HCT116 (cell line): ENCODE data around the gene NACC2. TPM values are rescaled to one million over a fixed set of nuclear protein-coding genes. Genes with fewer than 3 reads are reported as not detected.

ENCODE experiments used
- ATAC-seq: fragments of 200-7000 bp; cut with Tn5 transposase; 2 replicates; pipeline ENCODE4 v1.9.1; 2020; ENCODE audit warnings: mild to moderate bottlenecking, moderate library complexity
- BruUV-seq: library from RNA; stranded (reverse); fragments of 400-500 nt; replicated peaks from 2 replicates; lab custom pipeline; 2021; lab: Mats Ljungman, UMichigan
- CTCF ChIA-PET: fragments of 300-600 bp; sonication (Branson Sonifier 250); formaldehyde crosslinking; loops from one replicate; lab custom pipeline; 2021; ENCODE audit warnings: antibody characterized with exemption; lab: Charles Lee
- POLR2A ChIA-PET: fragments of 300-600, 350-600 bp; sonication (Branson Sonifier 250); formaldehyde crosslinking; loops from one replicate; lab custom pipeline; 2021; ENCODE audit warnings: antibody characterized with exemption; lab: Charles Lee
- RAD21 ChIA-PET, 2 experiments: fragments of 300-600 bp; sonication (Branson Sonifier 250); formaldehyde crosslinking; loops; one replicate each; lab custom pipeline; 2023; ENCODE audit warnings: low total read pairs in 2 of 2; ENCODE audit not compliant: uncharacterized antibody in 2 of 2, unreplicated experiment in 2 of 2, low non-redundant PET in 1 of 2; lab: Charles Lee
- DNase-seq: peaks from one replicate; pipeline ENCODE4 v3.0.0-alpha.2; 2010; ENCODE audit warnings: low read depth, low spot score
- H2AFZ ChIP-seq: fragments of 200-600 bp; shearing (Covaris generic), sonication (generic); 2 replicates; pipeline ENCODE4 v1.6.1; 2017; ENCODE audit warnings: low read depth, mixed run types, mixed read lengths, antibody characterized with exemption, low read length; ENCODE audit not compliant: poor library complexity, severe bottlenecking
- H3K27ac ChIP-seq: 2 replicates; pipeline ENCODE4 v1.5.1; 2012; ENCODE audit warnings: low read depth, low read length
- H3K27me3 ChIP-seq: fragments of 200-600 bp; sonication (generic); 2 replicates; pipeline ENCODE4 v1.6.1; 2016; ENCODE audit warnings: mixed run types, low read length, mixed read lengths; ENCODE audit not compliant: insufficient read depth
- H3K36me3 ChIP-seq, 2 experiments: fragments of 200-500 bp in 1 of 2; fragments of 200-600 bp in 1 of 2; sonication (Bioruptor generic) in 1 of 2; sonication (generic) in 1 of 2; 2 replicates each; pipeline versions ENCODE4 v1.5.1 to v1.6.1; 2014 to 2016; ENCODE audit warnings: low read length in 2 of 2, inconsistent platforms in 1 of 2, mixed read lengths in 1 of 2, mixed run types in 1 of 2; ENCODE audit not compliant: insufficient read depth in 2 of 2, control insufficient read depth in 1 of 2
- H3K4me1 ChIP-seq, 2 experiments: fragments of 200-600 bp in 1 of 2; sonication (generic) in 1 of 2; 2 replicates each; pipeline versions ENCODE4 v1.5.1 to v1.6.1; 2012 to 2017; ENCODE audit warnings: low read length in 2 of 2, inconsistent platforms in 1 of 2, mild to moderate bottlenecking in 1 of 2, mixed read lengths in 1 of 2, mixed run types in 1 of 2, moderate library complexity in 1 of 2; ENCODE audit not compliant: insufficient read depth in 2 of 2, control insufficient read depth in 1 of 2
- H3K4me2 ChIP-seq: fragments of 200-600 bp; sonication (generic); 2 replicates; pipeline ENCODE4 v1.6.1; 2017; ENCODE audit warnings: mixed run types, low read length, mixed read lengths
- H3K4me3 ChIP-seq, 2 experiments: fragments of 200-600 bp in 1 of 2; sonication (generic) in 1 of 2; replicated peaks in 1 of 2; 2 replicates each; pipeline ENCODE4 v1.5.1; 2011 to 2016; ENCODE audit warnings: low read length in 2 of 2, control low read depth in 1 of 2, low read depth in 1 of 2, mild to moderate bottlenecking in 1 of 2, mixed read lengths in 1 of 2, mixed run types in 1 of 2
- H3K79me2 ChIP-seq: fragments of 200-600 bp; sonication (generic); 2 replicates; pipeline ENCODE4 v1.6.1; 2017; ENCODE audit warnings: mild to moderate bottlenecking, mixed run types, low read length, moderate library complexity, mixed read lengths; ENCODE audit not compliant: insufficient read depth
- H3K9ac ChIP-seq: fragments of 200-600 bp; sonication (generic); 2 replicates; pipeline ENCODE4 v1.6.1; 2016; ENCODE audit warnings: low read length, mixed read lengths
- H3K9me2 ChIP-seq: fragments of 200-600 bp; sonication (generic), shearing (Covaris generic); 2 replicates; pipeline ENCODE4 v1.6.1; 2017; ENCODE audit warnings: mixed run types, mild to moderate bottlenecking, moderate library complexity; ENCODE audit not compliant: insufficient read depth
- H3K9me3 ChIP-seq, 2 experiments: fragments of 200-500 bp in 1 of 2; fragments of 200-600 bp in 1 of 2; sonication (Bioruptor generic) in 1 of 2; sonication (generic) in 1 of 2; 2 replicates each; pipeline ENCODE4 v1.6.1; 2014 to 2017; ENCODE audit warnings: low read length in 2 of 2, mixed read lengths in 2 of 2, inconsistent platforms in 1 of 2, low read depth in 1 of 2, mild to moderate bottlenecking in 1 of 2, mixed run types in 1 of 2, moderate library complexity in 1 of 2; ENCODE audit not compliant: control insufficient read depth in 1 of 2, insufficient read depth in 1 of 2
- H4K20me1 ChIP-seq: fragments of 200-600 bp; sonication (generic), shearing (Covaris generic); 2 replicates; pipeline ENCODE4 v1.6.1; 2017; ENCODE audit warnings: mixed run types, mild to moderate bottlenecking, moderate library complexity; ENCODE audit not compliant: insufficient read depth
- ATF3 ChIP-seq: IDR thresholded peaks from 2 replicates; pipeline ENCODE4 v1.6.1; 2012
- EGR1 ChIP-seq: IDR thresholded peaks from 2 replicates; pipeline ENCODE4 v1.6.1; 2012; ENCODE audit warnings: low read depth
- EZH2 ChIP-seq: fragments of 200-600 bp; sonication (generic); IDR thresholded peaks from 2 replicates; pipeline ENCODE4 v1.6.1; 2017; ENCODE audit warnings: antibody characterized with exemption, mixed run types
- EZH2phosphoT487 ChIP-seq: fragments of 200-600 bp; IDR thresholded peaks from 2 replicates; pipeline ENCODE4 v1.6.1; 2018; ENCODE audit warnings: antibody characterized with exemption, borderline replicate concordance
- FOSL1 ChIP-seq: IDR thresholded peaks from 2 replicates; pipeline ENCODE4 v1.6.1; 2012; ENCODE audit warnings: low read depth
- MAX ChIP-seq: IDR thresholded peaks from 2 replicates; pipeline ENCODE4 v1.6.1; 2012
- POLR2A ChIP-seq: IDR thresholded peaks from 2 replicates; pipeline ENCODE4 v1.7.0; 2011; ENCODE audit warnings: borderline replicate concordance; ENCODE audit not compliant: insufficient read depth, insufficient read length; ENCODE audit errors: extremely low read depth
- POLR2AphosphoS5 ChIP-seq: IDR thresholded peaks from 2 replicates; pipeline ENCODE4 v1.6.1; 2011; ENCODE audit warnings: mild to moderate bottlenecking, low read depth, low read length, moderate library complexity
- SIN3A ChIP-seq: IDR thresholded peaks from 2 replicates; pipeline ENCODE4 v1.6.1; 2012; ENCODE audit warnings: low read depth
- SRF ChIP-seq: IDR thresholded peaks from 2 replicates; pipeline ENCODE4 v1.6.1; 2012; ENCODE audit warnings: low read depth
- TCF7L2 ChIP-seq: IDR thresholded peaks from 2 replicates; pipeline ENCODE4 v1.7.0; 2011; ENCODE audit warnings: borderline replicate concordance, inconsistent platforms; ENCODE audit not compliant: insufficient read depth, insufficient read length; ENCODE audit errors: extremely low read depth
- ZBTB33 ChIP-seq: IDR thresholded peaks from 2 replicates; pipeline ENCODE4 v1.6.1; 2011; ENCODE audit warnings: mild to moderate bottlenecking, low read length, moderate library complexity; ENCODE audit not compliant: insufficient replicate concordance; ENCODE audit errors: extremely low read depth
- ZNF274 ChIP-seq: fragments of 200-500 bp; sonication (Bioruptor generic); IDR thresholded peaks from 2 replicates; pipeline ENCODE4 v1.6.1; 2014; ENCODE audit warnings: mild to moderate bottlenecking, low read depth, low read length, inconsistent platforms
- intact Hi-C: fragments of 100-400 bp; cut with micrococcal nuclease; formaldehyde crosslinking; loops from 2 replicates; pipeline ENCODE4 v1.10.0; 2022
- total RNA-seq: library from RNA; stranded (reverse); gene quantifications from one replicate; pipeline ENCODE4 v1.2.1, GENCODE V29; 2021; ENCODE audit not compliant: unreplicated experiment

NACC2 gene
- total RNA-seq, 1 experiment from 2014 or later: 27.8 TPM

GRCh38 chr9:135988493-135988892 lies 106.6 kb downstream of the NACC2 start:
- Histone ChIP-seq H3K27me3 (no peaks in the 10 kb centered on the region), H3K4me1 (peaks cover 12 to 24% of the 10 kb centered on the region in 2 experiments), H4K20me1 (no peaks in the 10 kb centered on the region), H3K36me3 (no peaks in the 10 kb centered on the region), H3K79me2 (no peaks in the 10 kb centered on the region), H3K4me2 (no peak overlapping the region), H3K27ac (no peak overlapping the region), H3K9me3 (no peaks in the 10 kb centered on the region), H3K9me2 (no peaks in the 10 kb centered on the region), H3K4me3 (no peak overlapping the region), H2AFZ (no peak overlapping the region), H3K9ac (no peak overlapping the region)
- ChIA-PET RAD21 (no interaction called here), POLR2A (no interaction called here), CTCF (no interaction called here)
- no TSS peak for BruUV-seq
- ATAC-seq (no peak), DNase-seq (no peak)
- intact Hi-C loops: no loop called here
- no peak for TF ChIP-seq EZH2phosphoT487
- no peak for TF ChIP-seq ZNF274
- no peak for TF ChIP-seq ZBTB33
- TF ChIP-seq POLR2A: no peak
- TF ChIP-seq TCF7L2: no peak
- TF ChIP-seq EGR1: no peak

- H4K20me1 ChIP-seq: no peaks in the 10 kb centered on the region
- H3K4me3 ChIP-seq: no peak overlapping the region
- H2AFZ ChIP-seq: no peak overlapping the region
- no peak overlapping the region for H3K4me2 ChIP-seq
- H3K9ac ChIP-seq: no peak overlapping the region
- no peaks in the 10 kb centered on the region for H3K27me3 ChIP-seq
- no TSS peak for BruUV-seq
- no peak for DNase-seq
- H3K9me2 ChIP-seq: no peaks in the 10 kb centered on the region
- no peak overlapping the region for H3K27ac ChIP-seq
- intact Hi-C loops: no loop called here
- no peaks in the 10 kb centered on the region for H3K79me2 ChIP-seq
- POLR2A ChIA-PET: no interaction called here
- no peak for ATAC-seq
- CTCF ChIA-PET: no interaction called here
- RAD21 ChIA-PET: no interaction called here
- H3K9me3 ChIP-seq: no peaks in the 10 kb centered on the region
- H3K4me1 ChIP-seq: peaks cover 8 to 18% of the 10 kb centered on the region in 2 experiments
- H3K36me3 ChIP-seq: no peaks in the 10 kb centered on the region
- TF ChIP-seq EZH2phosphoT487 (no peak), ATF3 (no peak), SIN3A (no peak), MAX (no peak), POLR2A (no peak), POLR2AphosphoS5 (no peak), EZH2 (no peak), TCF7L2 (no peak), SRF (no peak), ZNF274 (no peak), FOSL1 (no peak), ZBTB33 (no peak), EGR1 (no peak)
Measured at GRCh38 chr9:135987838-135988404, 107.2 kb downstream of the NACC2 start.
